HEK293T (cell line): ENCODE results near the gene ELMOD1.

Experiments
- BHLHE40 ChIP-seq: fragments of 450-650 bp; IDR thresholded peaks from 2 replicates; pipeline ENCODE4 v1.6.1; 2016; ENCODE audit warnings: mild to moderate bottlenecking, moderate library complexity, borderline replicate concordance
- CTBP1 ChIP-seq: fragments of 450-650 bp; IDR thresholded peaks from 2 replicates; pipeline ENCODE4 v1.6.1; 2016; ENCODE audit warnings: borderline replicate concordance
- ELF4 ChIP-seq: fragments of 450-650 bp; IDR thresholded peaks from 2 replicates; pipeline ENCODE4 v1.6.1; 2017; ENCODE audit warnings: antibody characterized with exemption
- FOXK2 ChIP-seq: fragments of 450-650 bp; IDR thresholded peaks from 2 replicates; pipeline ENCODE4 v1.6.1; 2016; ENCODE audit warnings: mild to moderate bottlenecking
- FOXM1 ChIP-seq: fragments of 450-650 bp; IDR thresholded peaks from 2 replicates; pipeline ENCODE4 v1.6.1; 2017; ENCODE audit warnings: mild to moderate bottlenecking, borderline replicate concordance
- HDGF ChIP-seq: fragments of 450-650 bp; IDR thresholded peaks from 2 replicates; pipeline ENCODE4 v1.6.1; 2017; ENCODE audit warnings: antibody characterized with exemption, borderline replicate concordance
- L3MBTL2 ChIP-seq: fragments of 450-650 bp; conservative IDR thresholded peaks from 2 replicates; pipeline ENCODE4 v1.6.1; 2016; ENCODE audit warnings: mild to moderate bottlenecking
- LEF1 ChIP-seq: fragments of 450-650 bp; IDR thresholded peaks from 2 replicates; pipeline ENCODE4 v1.6.1; 2017; ENCODE audit warnings: mild to moderate bottlenecking, borderline replicate concordance
- NFRKB ChIP-seq: fragments of 450-650 bp; IDR thresholded peaks from 2 replicates; pipeline ENCODE4 v1.6.1; 2016; ENCODE audit warnings: mild to moderate bottlenecking, moderate library complexity
- PKNOX1 ChIP-seq: fragments of 450-650 bp; IDR thresholded peaks from 2 replicates; pipeline ENCODE4 v1.6.1; 2016
- SP1 ChIP-seq: fragments of 450-650 bp; IDR thresholded peaks from 2 replicates; pipeline ENCODE4 v1.6.1; 2017
- SUZ12 ChIP-seq: fragments of 450-650 bp; IDR thresholded peaks from 2 replicates; pipeline ENCODE4 v1.6.1; 2016; ENCODE audit warnings: mild to moderate bottlenecking
- TARDBP ChIP-seq: fragments of 450-650 bp; IDR thresholded peaks from 2 replicates; pipeline ENCODE4 v1.6.1; 2016
- ZNF384 ChIP-seq: fragments of 450-650 bp; IDR thresholded peaks from 2 replicates; pipeline ENCODE4 v1.6.1; 2016

GRCh38 chr11:107593951-107594350 is 3.0 kb downstream of the ELMOD1 start:
- TF ChIP-seq NFRKB (no peak), CTBP1 (no peak), FOXK2 (no peak), ZNF384 (no peak), HDGF (no peak), L3MBTL2 (no peak), PKNOX1 (no peak), SP1 (no peak), TARDBP (no peak), FOXM1 (no peak), SUZ12 (no peak), ELF4 (no peak), BHLHE40 (no peak), LEF1 (no peak)
